ENCODE results near the gene NDUFV1.
A peak's percentile ranks its signal among the peaks of the same experiment; 100 is the strongest.
"Not testable (repeated sequence)": the region's sequence is repeated elsewhere in the genome, so short reads cannot be mapped to it uniquely, and the experiment has no call there.

The NDUFV1 gene

GRCh38 chr11:67627812-67628624, 21.3 kb downstream of the NDUFV1 start:
- DNase-seq = no peak

DNA sequence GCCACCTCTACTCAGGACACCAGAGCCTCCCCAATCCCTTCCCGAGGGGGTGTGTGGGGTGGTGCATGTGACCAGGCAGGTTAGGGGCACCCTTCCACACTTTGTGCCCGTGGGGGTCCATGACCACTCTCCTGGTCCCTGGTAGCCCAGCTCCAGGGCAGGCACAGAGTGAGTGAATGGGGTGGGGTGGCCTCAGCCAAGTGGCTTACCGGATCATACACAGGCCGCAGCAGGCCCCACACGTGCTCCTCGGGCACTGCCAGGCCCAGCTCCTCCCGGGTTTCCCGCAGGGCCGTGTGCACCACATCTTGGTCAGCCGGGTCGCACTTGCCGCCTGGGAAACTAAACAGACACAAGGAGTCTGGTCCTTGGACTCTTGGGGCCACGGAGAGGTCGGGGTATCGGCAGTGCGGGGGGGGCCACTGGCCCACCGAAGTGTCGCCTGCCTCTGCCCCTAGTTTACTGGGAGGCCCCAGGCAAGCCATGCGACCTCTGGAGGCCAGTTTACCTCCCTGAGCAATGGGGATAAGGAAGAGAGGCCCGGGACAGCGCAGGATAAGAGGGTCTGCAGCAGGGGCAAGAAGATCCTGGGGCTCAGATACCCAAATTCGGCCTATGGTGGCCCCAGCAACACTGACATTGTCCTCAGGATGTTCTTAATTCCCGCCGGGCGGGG, 22.1 kb downstream of the NDUFV1 start:
- no peak for DNase-seq

DNA sequence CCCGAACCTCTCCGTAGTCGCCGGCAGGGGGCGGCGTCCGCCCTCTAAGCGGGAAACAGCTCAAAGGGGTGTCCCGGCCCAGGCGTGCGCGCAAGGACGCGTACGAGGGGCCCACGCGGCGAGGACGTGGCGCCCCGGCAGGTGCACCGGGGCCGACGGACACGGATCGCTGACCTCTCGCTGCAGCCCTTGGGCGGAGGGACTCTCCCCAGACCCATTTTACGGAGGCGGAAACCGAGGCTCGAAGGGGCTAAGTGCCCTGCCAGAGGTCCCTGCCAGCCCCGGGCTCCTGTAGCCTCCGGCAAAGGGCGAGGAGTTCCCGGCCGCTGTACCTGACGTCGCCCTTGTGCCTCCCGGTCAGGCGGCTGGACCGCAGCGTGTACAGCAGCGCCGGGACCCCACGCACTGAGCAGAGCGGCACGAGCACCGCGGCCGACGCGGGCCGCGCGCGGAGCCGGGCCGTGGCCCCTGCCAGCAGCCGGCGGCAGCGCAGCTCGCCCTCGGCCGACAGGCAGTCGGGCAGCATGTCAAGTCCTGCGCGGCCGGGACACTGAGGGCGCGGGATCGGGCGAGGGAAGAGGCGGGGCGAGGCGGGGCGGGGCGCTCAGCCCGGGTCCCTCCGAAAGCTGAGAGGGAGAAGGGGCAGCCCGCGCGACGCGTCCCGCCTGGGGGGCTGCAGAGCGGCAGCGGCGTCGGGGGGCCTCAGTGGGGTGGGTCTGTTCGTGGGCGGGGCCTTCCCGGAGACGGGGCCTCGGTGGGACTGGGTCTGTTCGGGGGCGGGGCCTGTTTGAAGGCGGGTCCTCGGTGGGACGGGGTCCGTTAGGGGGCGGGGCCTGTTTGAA, 22.9 kb downstream of the NDUFV1 start, which contains the start of gene NUDT8:
TSS of gene NUDT8 (minus strand) at position 552 of the 842 bp plus-strand sequence. CDS start at position 526, 26 bp downstream.
- peak; percentile 64 to 85 for DNase-seq

DNA sequence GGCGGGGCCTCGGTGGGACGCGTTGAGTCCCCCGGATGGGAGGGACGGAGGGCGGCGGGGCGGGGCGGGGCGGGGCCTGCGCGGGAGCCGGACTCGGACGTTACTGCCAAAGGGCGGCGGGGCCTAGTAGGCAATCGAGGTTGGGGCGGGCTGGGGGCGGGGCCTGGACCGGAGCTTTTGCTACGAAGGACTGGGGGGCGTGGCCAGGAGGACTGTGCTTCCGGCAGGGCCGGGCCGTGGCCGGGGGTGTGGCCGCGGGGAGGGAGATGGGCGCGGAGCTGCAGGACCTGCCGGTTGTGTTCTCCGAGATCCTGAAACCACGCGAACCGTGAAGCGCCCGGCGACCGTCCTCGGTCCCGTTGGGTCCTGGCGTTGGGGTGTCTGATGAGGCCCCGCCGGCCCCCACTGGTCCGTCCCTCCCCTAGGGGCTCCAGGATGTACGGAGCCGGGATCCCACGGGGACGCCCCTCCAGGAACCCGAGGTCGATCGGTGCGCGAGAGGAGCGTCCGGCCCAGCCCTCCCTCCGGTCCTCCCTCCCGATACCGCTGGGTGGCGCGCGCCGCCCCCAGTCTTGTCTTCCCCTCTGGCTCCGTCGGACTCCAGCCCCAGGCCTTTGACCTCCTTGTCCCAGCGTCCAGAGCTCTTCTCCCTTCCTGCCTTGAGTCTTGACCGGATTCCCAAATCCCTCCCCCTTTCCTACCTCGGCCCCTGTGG, 23.6 kb downstream of the NDUFV1 start:
- DNase-seq = peak; percentile 95 to 98

GRCh38 chr11:67630943-67631331, 24.2 kb downstream of the NDUFV1 start:
- DNase-seq = no peak

- DNase-seq = no peak
Observed at GRCh38 chr11:67631411-67631810, 24.7 kb downstream of the NDUFV1 start.

DNA sequence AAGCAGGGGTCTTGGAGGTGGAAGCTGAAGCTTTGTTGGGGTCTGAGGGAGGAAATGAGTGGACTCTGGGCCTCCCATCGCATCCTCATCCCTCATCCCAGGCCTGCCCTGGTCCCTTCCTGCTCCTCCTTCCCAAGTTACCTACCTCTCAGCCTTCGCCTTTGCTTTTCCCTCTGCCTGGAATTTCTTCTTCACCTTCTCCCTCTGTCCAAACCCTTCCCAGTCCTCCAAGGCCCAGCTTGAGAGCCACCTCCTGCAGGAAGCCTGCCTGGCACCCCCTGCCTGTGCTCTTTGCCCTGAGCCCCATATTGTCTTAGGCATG, 25.1 kb downstream of the NDUFV1 start:
- DNase-seq = no peak

GRCh38 chr11:67632175-67632981, 25.6 kb downstream of the NDUFV1 start:
- no peak for DNase-seq

GRCh38 chr11:67632982-67633755, 26.4 kb downstream of the NDUFV1 start:
- DNase-seq = no peak

GRCh38 chr11:67633758-67634365, 27.1 kb downstream of the NDUFV1 start:
- DNase-seq = no peak

DNA sequence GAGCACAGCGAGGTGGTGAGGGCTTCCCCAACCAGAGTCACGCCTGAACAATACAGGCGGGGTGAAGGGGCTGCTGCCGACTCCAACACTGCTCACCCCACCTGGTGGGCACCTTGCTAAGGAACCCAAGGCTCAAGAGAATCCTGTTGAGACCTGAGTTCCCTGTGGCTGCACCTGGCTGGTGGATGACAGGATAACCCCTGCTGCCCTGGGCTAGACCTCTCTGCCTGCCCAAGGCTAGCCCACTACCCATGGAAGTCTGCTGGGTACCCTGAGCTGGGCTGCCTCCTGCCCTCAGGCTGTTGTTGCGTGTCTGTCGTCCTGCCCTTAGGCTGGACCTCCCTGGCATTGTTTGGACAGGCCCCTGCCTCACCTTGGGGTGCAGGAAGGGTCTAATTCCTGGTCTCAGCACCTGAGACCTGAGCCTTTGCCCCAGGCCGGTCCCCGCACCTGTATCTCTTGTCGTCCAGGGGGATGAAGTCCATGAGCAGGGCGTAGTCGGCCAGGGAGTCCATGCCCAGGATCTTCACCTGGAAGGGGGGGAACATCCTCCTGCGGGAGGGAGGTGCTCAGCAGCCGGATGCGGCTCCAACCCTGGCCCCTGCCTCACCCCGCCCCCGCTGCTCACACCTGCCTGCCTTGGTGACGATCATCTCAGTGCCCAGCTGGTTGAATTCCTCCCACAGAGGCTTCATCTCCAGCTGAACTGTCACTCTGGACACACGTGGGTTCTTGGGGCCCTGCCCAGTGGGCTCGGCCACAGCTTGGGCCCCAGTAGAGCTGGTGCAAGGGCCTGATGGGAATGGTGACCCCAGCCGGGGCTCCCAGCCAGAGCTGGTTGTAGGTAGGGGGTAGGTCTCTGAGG, 27.9 kb downstream of the NDUFV1 start:
- no peak for DNase-seq

DNA sequence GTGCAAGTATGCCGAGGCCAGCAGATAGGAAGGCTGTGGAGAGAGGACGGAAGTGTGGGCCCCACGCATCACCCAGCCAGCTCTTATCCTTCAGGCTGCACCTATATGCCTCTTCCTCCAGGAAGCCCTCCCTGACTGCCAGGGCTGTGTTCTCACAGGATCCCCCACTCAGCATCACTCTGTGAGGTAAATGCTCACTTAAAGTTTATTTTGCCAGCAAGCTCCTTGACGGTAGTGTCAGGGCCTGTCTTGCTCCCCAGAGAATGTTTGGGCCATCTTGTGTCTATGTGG, 28.4 kb downstream of the NDUFV1 start:
- DNase-seq = no peak

- no peak for DNase-seq
Observed at GRCh38 chr11:67636962-67637361, 30.2 kb downstream of the NDUFV1 start.

DNA sequence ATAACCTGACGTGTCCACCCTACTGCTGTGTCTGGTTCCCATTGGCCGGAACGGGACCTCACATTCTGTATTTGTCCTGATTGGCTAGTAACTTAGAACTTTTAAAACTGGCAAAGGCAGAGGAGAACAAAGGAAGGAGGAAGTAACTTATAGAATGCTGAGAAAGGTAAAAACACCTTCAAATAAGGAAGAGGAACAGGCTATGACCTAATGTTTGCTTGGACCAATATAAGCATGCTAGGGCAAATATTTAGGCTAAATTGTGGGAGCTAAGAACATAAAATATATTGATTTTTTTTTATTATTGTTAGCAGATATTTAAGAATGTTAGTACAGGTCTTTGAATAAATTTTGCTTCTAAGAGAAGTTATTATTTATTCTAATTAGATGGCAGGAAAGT, 30.7 kb downstream of the NDUFV1 start:
- DNase-seq = not testable (repeated sequence)

- DNase-seq = no peak
Observed at GRCh38 chr11:67638535-67639437, 32.0 kb downstream of the NDUFV1 start.

- no peak for DNase-seq
Observed at GRCh38 chr11:67639438-67639859, 32.7 kb downstream of the NDUFV1 start, which contains the start of gene TBX10. TBX10 (minus strand) TSS chr11:67639763; CDS start chr11:67639472, 291 bp downstream.

DNA sequence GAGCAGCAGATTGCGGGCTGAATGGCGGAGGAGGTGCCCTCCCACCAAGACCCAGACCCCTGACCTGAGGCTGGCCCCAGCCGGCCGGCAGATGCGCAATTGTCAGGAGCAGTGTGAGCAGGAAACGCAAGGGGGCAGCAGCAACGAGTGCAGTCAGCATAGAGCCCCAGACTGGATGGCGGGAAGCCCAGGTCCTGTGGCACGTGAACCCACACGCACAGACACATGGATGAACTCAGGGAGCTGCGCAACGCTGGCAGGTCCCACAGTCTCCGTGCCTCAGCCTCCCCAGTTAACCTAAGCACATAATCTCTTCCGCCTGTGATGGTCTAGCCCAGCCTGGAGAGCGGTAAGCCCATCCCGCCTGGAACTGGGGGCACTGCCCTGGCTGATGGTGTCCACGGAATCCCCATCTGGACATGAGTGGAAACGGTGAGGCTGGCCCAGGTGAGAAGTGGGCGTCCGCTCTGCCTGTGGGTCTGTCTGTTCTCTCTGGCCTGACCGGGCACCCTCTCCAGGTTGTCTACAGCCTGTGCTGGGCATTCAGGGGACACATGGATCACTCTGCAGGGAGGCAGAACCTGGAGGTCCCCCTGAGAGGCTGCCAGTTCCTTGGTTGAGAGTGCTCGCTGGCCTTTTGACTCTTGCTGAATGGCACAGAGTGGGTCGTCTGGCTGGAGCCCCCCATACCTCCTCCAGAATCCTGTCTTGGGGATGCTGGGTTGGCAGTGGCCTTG, 33.5 kb downstream of the NDUFV1 start:
- DNase-seq = peak in 1 of 2 donors; percentile 58

Measured in inflammatory macrophage treated with lipopolysaccharide for 1 hour (primary cell).